Left hindlimb (tissue), 1 donor: ENCODE measurements around the gene ZBTB42.
A peak's percentile ranks its signal among the peaks of the same experiment; 100 is the strongest.

Experiments used
- DNase-seq: peaks from one replicate; pipeline ENCODE4 v3.0.0-alpha.2; 2018

ZBTB42 gene

GRCh38 chr14:104795781-104796686 lies 4.9 kb upstream of the ZBTB42 start:
- no peak for DNase-seq

- DNase-seq = no peak
Measured at GRCh38 chr14:104796687-104797081, 4.2 kb upstream of the ZBTB42 start.

- DNase-seq = peak; percentile 74
Measured at GRCh38 chr14:104797115-104798044, 3.5 kb upstream of the ZBTB42 start.

- no peak for DNase-seq
Measured at GRCh38 chr14:104798300-104799243, 2.3 kb upstream of the ZBTB42 start.

- peak; percentile 84 for DNase-seq
Measured at GRCh38 chr14:104799244-104800014, 1.5 kb upstream of the ZBTB42 start.

- DNase-seq = peak; percentile 92
Measured at GRCh38 chr14:104800015-104800770, 708 bp upstream of the ZBTB42 start.

- DNase-seq = no peak
Measured at GRCh38 chr14:104801520-104802393, 856 bp downstream of the ZBTB42 start.

GRCh38 chr14:104802394-104803184 lies 1.7 kb downstream of the ZBTB42 start:
- DNase-seq = no peak

GRCh38 chr14:104803280-104803911 lies 2.5 kb downstream of the ZBTB42 start:
- no peak for DNase-seq

GRCh38 chr14:104803912-104804410 lies 3.1 kb downstream of the ZBTB42 start:
- no peak for DNase-seq

- DNase-seq = peak; percentile 26
Measured at GRCh38 chr14:104804481-104805325, 3.8 kb downstream of the ZBTB42 start.

- peak; percentile 62 for DNase-seq
Measured at GRCh38 chr14:104805326-104805678, 4.4 kb downstream of the ZBTB42 start.

- DNase-seq = peak; percentile 32
Measured at GRCh38 chr14:104805941-104806624, 5.2 kb downstream of the ZBTB42 start.

GRCh38 chr14:104806625-104807465 lies 5.9 kb downstream of the ZBTB42 start:
- DNase-seq = no peak

GRCh38 chr14:104808456-104808855 lies 7.6 kb downstream of the ZBTB42 start:
- DNase-seq = no peak

GRCh38 chr14:104810316-104810715 lies 9.4 kb downstream of the ZBTB42 start:
- DNase-seq = no peak
